MM.1S (cell line): Measurements from ENCODE around the gene C1QTNF3.

Source experiments
- CTCF ChIP-seq: fragments of 300-600 bp; sonication (generic); IDR thresholded peaks from 2 replicates; pipeline ENCODE4 v1.5.1; 2016; ENCODE audit warnings: antibody characterized with exemption, low read length, mixed read lengths
- EZH2 ChIP-seq: fragments of 300-600 bp; sonication (generic); optimal IDR thresholded peaks from 2 replicates; pipeline ENCODE3; 2017; ENCODE audit warnings: low read depth, mild to moderate bottlenecking, antibody characterized with exemption, low read length, mixed read lengths

GRCh38 chr5:33981408-33982162 is 61.4 kb downstream of the C1QTNF3 start:
- TF ChIP-seq CTCF: no peak
- no peak for TF ChIP-seq EZH2
